ENCODE data around the gene C8G. TPM values are rescaled to one million over a fixed set of nuclear protein-coding genes. Genes with fewer than 3 reads are reported as not detected.

Gene C8G
- total and polyA plus RNA-seq, 2 of the 4 experiments (the other 2 are of a cell fraction), result 0.80 TPM; not detected in 1

- Histone ChIP-seq H2BK15ac (ENCODE audit: low read depth, low read length) (no peak overlapping the region), H3K27ac (ENCODE audit: insufficient read depth, low read length) (no peak overlapping the region), H3K27me3 (ENCODE audit: control insufficient read depth, insufficient read depth, low read length) (peaks cover 37% of the 10 kb centered on the region), H3K14ac (replicated peaks; ENCODE audit: low read depth, low read length) (no peak overlapping the region), H3K4me2 (ENCODE audit: low read depth, low read length) (no peak overlapping the region), H2AK9ac (replicated peaks; ENCODE audit: low read depth, low read length, poor library complexity) (no peak overlapping the region), H2BK20ac (ENCODE audit: low read depth, low read length) (no peak overlapping the region), H2BK5ac (ENCODE audit: low read depth, low read length, poor library complexity, severe bottlenecking) (no peak overlapping the region), H2AFZ (replicated peaks; ENCODE audit: low read length, poor library complexity) (no peak overlapping the region), H4K91ac (ENCODE audit: insufficient read depth, low read depth, low read length) (no peak overlapping the region), H2BK120ac (ENCODE audit: low read depth, low read length) (no peak overlapping the region), H4K8ac (ENCODE audit: low read depth in 2 of 2, low read length in 2 of 2) (no peak overlapping the region), H3K79me1 (ENCODE audit: low read depth in 1 of 2, low read length in 2 of 2) (no peaks in the 10 kb centered on the region), H4K5ac (ENCODE audit: low read depth, low read length) (no peak overlapping the region), H3K9me1 (ENCODE audit: insufficient read depth, low read length) (no peaks in the 10 kb centered on the region), H4K20me1 (ENCODE audit: insufficient read depth, low read length) (no peaks in the 10 kb centered on the region), H3K18ac (ENCODE audit: low read depth, low read length) (no peak overlapping the region), H3K9ac (ENCODE audit: low read depth, low read length) (no peak overlapping the region), H3K4me1 (ENCODE audit: control insufficient read depth, insufficient read depth, low read length) (peaks cover 7% of the 10 kb centered on the region; the same call in 1 of the 2 replicates), H3K9me3 (ENCODE audit: control insufficient read depth, insufficient read depth, low read length) (no peaks in the 10 kb centered on the region), H3K56ac (ENCODE audit: extremely low read depth, insufficient read depth, low read length) (no peak overlapping the region), H3K4ac (ENCODE audit: low read depth, low read length) (no peak overlapping the region), H2AK5ac (ENCODE audit: low read depth, low read length) (no peak overlapping the region), H3K4me3 (ENCODE audit: insufficient read depth, low read depth, low read length) (no peak overlapping the region), H3K23ac (ENCODE audit: low read depth, low read length) (no peak overlapping the region), H3K36me3 (ENCODE audit: control insufficient read depth, insufficient read depth, low read length) (no peaks in the 10 kb centered on the region)
- ATAC-seq (ENCODE audit: low read depth), result no peak
- no TSS peak for BruUV-seq (replicated peaks)
- TF ChIP-seq NFE2L2 (IDR thresholded peaks at IDR 0.05; ENCODE audit: low read depth, low read length) (no peak), ELK1 (IDR thresholded peaks at IDR 0.05; ENCODE audit: borderline replicate concordance, low read depth, low read length) (no peak), BHLHE40 (IDR thresholded peaks at IDR 0.05; ENCODE audit: low read depth, low read length) (no peak), RFX5 (IDR thresholded peaks at IDR 0.05; ENCODE audit: low read depth, low read length) (no peak), MAFK (IDR thresholded peaks at IDR 0.05; ENCODE audit: low read depth, low read length) (no peak), CEBPB (IDR thresholded peaks at IDR 0.05; ENCODE audit: low read depth, low read length) (no peak), POLR2A (IDR thresholded peaks at IDR 0.05; ENCODE audit: low read depth, low read length) (no peak), SMC3 (IDR thresholded peaks at IDR 0.05; ENCODE audit: low read depth, low read length) (no peak), RCOR1 (IDR thresholded peaks at IDR 0.05; ENCODE audit: insufficient replicate concordance, low read length) (no peak), FOS (IDR thresholded peaks at IDR 0.05; ENCODE audit: low read depth, low read length) (no peak), MXI1 (IDR thresholded peaks at IDR 0.05; ENCODE audit: borderline replicate concordance, low read depth, low read length) (no peak)
- intact Hi-C loops (cut with micrococcal nuclease), result no loop called here
- ChIA-PET POLR2A (ENCODE audit: unreplicated experiment) (no interaction called here), CTCF (interaction anchor here (1.2 kb wide), 1 partner anchor 34 kb away, joined by 4 read pairs; no protein-coding TSS in a partner anchor)
- in situ Hi-C loops (cut with MboI; ENCODE audit: low sequenced_read_pairs), result no loop called here
- dilution Hi-C loops (cut with HindIII; ENCODE audit: low sequenced_read_pairs, unreplicated experiment), result no loop called here
- no peak for DNase-seq
- WGBS, 2 experiments (ENCODE audit: extremely low coverage in 2 of 2, insufficient read length in 1 of 2), result 49% methylated on average over 5 of the region's 17 CpGs; no CpG with 5 or more reads in 1 of the 2 experiments
Measured at GRCh38 chr9:136981588-136982231, 36.7 kb downstream of the C8G start.

Data from IMR-90 (cell line).